ENCODE results near the gene DNAJC8.

DNAJC8 gene

DNA sequence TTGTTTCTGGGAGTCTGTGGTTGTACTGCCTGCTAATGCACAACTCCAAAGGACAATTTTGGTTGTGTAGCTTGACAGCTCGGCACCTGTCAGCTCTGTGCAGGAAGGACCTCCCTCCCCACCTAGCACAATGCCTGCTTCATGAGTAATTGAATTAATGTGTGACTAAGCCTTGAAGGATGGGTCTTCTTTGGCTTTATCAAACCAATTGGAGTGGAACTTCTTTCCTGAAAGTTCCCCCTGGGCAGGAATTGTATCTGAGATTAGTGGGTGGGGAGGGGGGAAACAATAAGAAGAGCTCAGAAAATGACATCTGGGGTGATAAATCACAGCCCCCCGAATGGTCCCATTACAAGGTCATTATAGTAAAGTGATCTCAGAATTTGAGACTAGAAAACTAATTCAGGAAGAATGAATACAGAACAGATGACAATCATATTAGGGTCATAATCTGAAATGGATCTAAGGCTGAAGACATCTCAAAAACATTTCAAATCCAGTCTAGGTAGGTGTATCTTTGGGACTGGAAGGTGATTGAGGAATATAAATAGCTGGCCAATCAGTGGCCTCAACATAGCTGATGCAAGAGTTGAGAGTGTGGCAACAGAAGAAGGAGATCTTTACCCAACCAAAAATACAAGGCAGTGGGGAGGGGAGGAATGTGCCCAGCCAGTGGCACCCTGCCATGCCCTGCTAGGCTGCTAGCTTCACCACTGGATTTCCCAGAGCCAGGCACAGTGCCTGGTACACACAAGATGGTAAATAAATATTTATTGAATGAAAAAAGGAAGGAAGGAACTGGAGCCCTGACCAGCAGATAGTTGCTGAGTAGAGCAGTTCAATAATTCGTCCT lies 16.4 kb upstream of the DNAJC8 start:
- no peak for DNase-seq

DNA sequence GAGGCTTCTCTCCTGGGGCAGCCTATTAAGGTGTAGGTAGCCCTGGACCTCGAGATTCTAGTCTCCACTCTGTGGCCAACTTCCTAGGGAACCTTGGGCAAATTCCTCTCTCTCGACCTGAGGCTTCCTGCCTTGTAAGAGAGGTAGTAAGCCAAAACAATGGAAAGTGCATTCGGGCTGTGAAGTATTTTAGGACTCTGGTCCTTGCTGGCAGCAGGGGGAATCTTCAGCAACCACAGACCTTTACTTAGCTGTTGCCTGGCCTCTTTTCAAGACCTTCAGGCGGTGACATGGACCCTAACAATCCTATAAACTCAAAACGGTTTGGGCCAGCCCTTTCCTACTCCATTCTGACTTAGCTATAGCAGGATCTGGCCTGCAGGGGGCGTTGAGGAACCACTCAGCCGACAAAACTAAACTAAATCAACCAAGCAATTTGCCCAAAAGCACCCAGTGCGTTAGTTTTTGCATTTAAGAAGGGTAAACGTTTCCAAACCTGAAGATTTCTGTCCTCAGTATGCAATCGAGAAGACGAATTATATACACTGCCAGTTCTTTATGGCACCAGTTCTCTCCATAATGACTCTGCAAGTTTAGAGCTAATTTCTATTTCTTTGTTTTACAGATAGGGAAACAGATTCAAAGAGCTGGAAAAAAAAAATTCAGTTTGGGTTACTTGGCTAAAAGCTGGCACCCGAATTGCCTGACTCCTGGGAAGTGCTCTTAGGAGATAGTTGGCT lies 15.6 kb upstream of the DNAJC8 start:
- DNase-seq = peak; percentile 82 to 86

- DNase-seq = no peak
Measured at GRCh38 chr1:28247612-28248272, 14.9 kb upstream of the DNAJC8 start.

- peak; percentile 66 to 84 for DNase-seq
Measured at GRCh38 chr1:28246427-28246832, 13.6 kb upstream of the DNAJC8 start.

DNA sequence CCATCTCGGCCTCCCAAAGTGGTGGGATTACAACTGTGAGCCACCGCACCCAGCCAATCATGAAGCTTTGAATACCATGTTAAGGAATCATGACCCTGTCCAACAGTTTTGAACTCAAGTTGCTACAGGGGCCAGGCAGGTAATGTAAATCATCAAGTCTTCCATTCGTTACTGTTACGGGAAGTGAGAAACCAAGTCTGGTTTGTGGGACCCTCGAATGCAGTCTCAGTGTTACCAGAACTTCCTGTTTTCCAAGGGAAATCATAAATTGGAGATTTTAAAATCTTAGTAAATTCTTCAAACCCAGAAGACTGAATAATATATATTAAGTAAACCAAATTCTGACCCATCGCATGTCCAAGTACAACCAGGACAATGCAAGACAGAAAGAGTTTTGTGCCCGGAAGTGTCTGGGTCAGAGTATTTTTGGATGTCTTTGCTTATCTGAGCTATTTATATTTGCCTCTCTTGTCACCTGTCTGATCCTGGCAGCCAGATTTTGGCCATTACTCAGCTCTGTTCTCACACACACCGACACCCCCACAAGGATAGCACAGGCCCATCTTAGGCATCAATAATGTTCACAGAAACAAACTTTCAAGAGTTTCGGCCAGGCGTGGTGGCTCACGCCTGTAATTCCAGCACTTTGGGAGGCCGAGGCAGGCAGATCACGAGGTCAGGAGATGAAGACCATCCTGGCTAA lies 11.9 kb upstream of the DNAJC8 start:
- no peak for DNase-seq

DNA sequence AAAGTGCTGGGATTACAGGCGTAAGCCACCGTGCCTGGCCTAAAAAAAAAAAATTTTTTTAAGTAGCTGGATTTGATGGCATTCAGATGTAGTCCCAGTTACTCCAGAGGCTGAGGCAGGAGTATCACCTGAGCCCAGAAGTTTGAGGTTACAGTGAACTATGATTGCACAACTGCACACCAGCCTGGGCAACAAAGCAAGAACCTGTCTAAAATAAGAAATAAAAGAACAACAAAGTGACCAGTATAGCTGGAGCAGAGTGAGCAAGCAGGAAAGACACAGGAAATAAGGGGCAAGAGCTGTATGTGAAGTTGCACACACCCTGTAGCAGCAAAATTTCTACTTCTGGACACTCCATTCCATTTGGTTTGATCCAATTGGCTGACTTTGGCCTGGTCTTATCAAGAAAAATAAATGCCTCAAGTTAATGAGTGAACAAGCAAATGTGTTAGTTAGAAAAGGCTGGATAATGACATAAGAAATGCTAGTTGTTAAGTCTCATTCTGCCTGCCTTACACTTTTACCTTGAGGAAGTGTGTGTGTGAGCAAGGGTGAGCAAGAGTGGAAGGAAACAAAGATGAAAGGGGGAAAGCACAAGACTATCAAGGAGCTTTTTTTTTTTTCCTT lies 11.0 kb upstream of the DNAJC8 start:
- DNase-seq = peak in 1 of 2 donors; percentile 29

- no peak for DNase-seq
Measured at GRCh38 chr1:28241638-28242241, 8.9 kb upstream of the DNAJC8 start.

- DNase-seq = no peak
Measured at GRCh38 chr1:28240024-28240423, 7.2 kb upstream of the DNAJC8 start.

- DNase-seq = no peak
Measured at GRCh38 chr1:28239004-28239403, 6.2 kb upstream of the DNAJC8 start.

GRCh38 chr1:28236656-28237322 lies 4.0 kb upstream of the DNAJC8 start:
- no peak for DNase-seq

DNA sequence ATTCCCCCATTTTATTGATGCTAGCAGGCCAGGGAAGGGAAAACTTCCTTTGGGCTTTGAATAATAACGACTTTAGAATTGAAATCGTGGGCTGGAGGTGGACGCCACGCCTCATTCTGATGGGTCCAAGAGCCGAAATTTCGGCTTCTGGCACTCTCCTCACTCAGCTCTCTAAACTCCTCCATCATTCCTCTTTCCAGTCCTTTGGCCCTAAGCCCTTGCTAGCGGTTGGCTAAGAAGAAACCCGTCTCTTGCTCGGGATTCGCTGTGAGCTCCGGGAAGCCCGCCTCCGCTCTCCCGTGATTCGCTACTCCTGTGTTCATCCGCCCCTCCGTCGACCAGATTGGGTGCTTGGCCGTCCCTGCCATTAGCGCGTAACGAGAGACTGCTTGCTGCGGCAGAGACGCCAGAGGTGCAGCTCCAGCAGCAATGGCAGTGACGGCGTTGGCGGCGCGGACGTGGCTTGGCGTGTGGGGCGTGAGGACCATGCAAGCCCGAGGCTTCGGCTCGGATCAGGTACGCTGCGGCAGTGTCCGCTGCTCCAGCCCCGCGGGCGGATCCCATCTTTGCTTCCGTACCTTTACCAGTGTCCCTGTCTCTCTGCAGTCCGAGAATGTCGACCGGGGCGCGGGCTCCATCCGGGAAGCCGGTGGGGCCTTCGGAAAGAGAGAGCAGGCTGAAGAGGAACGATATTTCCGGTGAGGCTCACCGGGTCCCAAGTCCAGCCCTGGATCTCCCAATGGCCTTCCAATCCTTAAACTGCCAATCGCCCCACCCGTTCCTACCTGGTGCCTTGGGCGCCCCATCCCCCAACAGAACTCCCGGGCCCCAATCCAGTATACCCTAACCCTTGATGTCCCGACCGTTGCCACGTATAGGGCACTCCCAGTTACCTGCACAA lies 3.2 kb upstream of the DNAJC8 start, which contains the start of gene ATP5IF1:
Gene ATP5IF1, plus strand, starts transcription at position 370 of the 901 bp plus-strand sequence. Its CDS starts 60 bp downstream, at position 430.
- DNase-seq = peak; percentile 95 to 97

DNA sequence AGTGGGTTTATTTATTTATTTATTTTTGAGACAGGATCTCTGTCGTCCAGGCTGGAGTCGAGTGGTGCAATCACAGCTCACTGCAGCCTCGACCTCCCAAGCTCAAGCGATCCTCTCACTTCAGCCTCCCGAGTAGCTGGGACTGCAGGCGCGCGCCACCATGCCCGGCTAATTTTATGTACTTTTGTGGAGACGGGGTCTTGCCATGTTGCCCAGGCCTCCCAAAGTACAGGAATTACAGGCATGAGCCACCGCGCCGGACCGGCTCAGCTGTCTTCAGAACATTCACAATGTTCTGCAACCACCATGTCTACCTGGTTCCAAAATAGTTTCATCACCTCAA lies 406 bp upstream of the DNAJC8 start:
- no peak for DNase-seq

GRCh38 chr1:28229996-28230395 lies 2.8 kb downstream of the DNAJC8 start:
- no peak for DNase-seq

GRCh38 chr1:28229089-28229488 lies 3.7 kb downstream of the DNAJC8 start:
- DNase-seq = no peak

DNA sequence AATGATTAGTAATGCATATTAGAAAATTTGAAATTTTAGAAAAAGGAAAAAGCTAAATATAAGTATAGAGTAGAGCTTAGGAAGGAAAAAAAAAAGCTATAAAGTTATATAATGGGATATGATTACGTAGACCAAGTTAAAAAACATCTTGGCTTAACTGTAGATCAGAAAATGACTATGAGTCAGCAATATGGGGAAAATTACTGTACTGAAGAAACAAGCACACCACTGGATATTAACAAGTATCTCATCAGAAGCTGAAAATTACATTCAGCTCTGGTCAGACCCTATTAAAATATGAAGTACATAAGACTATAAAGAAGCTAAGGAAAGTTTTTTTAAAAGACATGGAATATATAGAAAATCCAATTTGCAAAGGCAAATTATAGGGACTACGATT lies 19.5 kb downstream of the DNAJC8 start:
- DNase-seq = no peak

- DNase-seq = no peak
Measured at GRCh38 chr1:28209700-28210099, 23.1 kb downstream of the DNAJC8 start.

DNA sequence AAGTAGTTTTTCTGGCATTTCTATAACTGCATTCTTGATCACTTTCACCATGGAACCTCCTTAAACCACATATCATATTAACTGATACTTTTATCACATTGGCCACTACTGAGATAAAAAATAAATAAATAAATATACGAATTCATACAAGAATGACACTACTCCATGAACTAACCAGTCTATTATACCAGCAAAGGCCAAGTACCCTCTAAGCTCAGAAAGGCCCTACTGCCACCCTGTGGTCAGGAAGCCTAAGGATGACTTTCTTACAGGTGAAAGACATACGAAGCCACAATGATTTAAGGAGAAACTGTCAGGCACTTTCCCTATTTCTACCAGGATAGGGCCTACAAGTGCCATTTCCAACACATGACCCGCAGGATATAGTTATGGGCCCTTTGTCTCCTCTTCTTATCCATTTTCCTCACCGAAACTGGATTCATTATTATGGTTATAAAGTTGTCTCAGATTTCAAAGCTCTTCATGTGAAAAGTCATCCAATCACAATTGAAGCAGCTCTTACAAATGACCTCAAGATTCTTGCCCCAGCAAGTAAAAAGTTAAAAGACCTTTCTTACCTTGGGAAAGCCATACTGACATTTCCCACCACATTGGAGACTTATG lies 23.9 kb downstream of the DNAJC8 start:
- peak; percentile 72 to 77 for DNase-seq

DNA sequence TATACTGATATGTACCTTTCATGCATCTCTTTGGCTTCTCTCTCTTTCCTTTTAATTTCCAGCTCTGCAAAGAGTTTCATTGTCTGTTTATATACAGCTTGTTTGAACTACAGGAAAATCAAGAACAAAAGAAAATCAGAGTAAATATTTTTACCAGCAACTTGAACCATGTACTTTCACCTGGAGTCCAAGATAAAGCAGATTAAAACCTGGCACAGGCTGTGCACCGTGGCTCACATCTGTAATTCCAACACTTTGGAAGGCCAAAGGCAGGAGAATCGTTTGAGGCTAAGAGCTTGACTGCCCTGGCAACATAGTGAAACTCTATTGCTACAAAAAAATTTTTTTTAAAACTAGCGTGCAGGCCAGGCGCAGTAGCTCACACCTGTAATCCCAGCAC lies 27.6 kb downstream of the DNAJC8 start:
- DNase-seq = no peak

GRCh38 chr1:28200234-28200873 lies 32.5 kb downstream of the DNAJC8 start:
- no peak for DNase-seq
